ENCODE results near the gene LYPD3.

- no peak for TF ChIP-seq EZH2 (IDR thresholded peaks at IDR 0.05; ENCODE audit: borderline replicate concordance, low read depth, low read length, severe bottlenecking)
- TF ChIP-seq CTCF (IDR thresholded peaks at IDR 0.05; ENCODE audit: extremely low read depth in 1 of 2, insufficient read depth in 1 of 2, low read depth in 1 of 2, low read length in 2 of 2): no peak
- no peak for TF ChIP-seq POLR2A (IDR thresholded peaks at IDR 0.05; ENCODE audit: low read depth, low read length)
- TF ChIP-seq POLR2AphosphoS5 (IDR thresholded peaks at IDR 0.05; ENCODE audit: insufficient read depth, low read depth, low read length): no peak
- no peak for TF ChIP-seq GATA2 (IDR thresholded peaks at IDR 0.05; ENCODE audit: insufficient read depth, insufficient read length, low read depth, low read length)
- TF ChIP-seq MYC (IDR thresholded peaks at IDR 0.05; ENCODE audit: low read depth, low read length): no peak
- TF ChIP-seq FOS (IDR thresholded peaks at IDR 0.05; ENCODE audit: borderline replicate concordance, insufficient read depth, low read length): no peak
- TF ChIP-seq JUN (IDR thresholded peaks at IDR 0.05; ENCODE audit: borderline replicate concordance, insufficient read depth, insufficient read length, low read depth): no peak
Measured at GRCh38 chr19:43457809-43458208, 7.6 kb downstream of the LYPD3 start.

Measured in endothelial cell of umbilical vein (primary cell).